K562 (cell line): ENCODE data around the gene DNMT1. TPM values are rescaled to one million over a fixed set of nuclear protein-coding genes. Genes with fewer than 3 reads are reported as not detected.

Source experiments
- ELK1 ChIP-seq: sonication (generic); formaldehyde crosslinking; IDR thresholded peaks from 2 replicates; pipeline ENCODE4 v1.8.1; 2022; ENCODE audit warnings: missing genetic modification reagents
- ERF ChIP-seq: fragments of 450-650 bp; formaldehyde crosslinking; IDR thresholded peaks from 2 replicates; pipeline ENCODE4 v1.4.0; 2020; ENCODE audit warnings: mild to moderate bottlenecking, mixed read lengths
- ESRRB ChIP-seq: fragments of 250-450 bp; sonication (Bioruptor Pico); IDR thresholded peaks from 2 replicates; pipeline ENCODE4 v1.5.0; 2020; ENCODE audit warnings: mild to moderate bottlenecking, moderate library complexity, borderline replicate concordance
- HCFC1 ChIP-seq: IDR thresholded peaks from 2 replicates; pipeline ENCODE4 v1.6.1; 2012; ENCODE audit warnings: low read depth, low read length, improper control_type of control experiment
- NFE2L1 ChIP-seq: fragments of 450-650 bp; IDR thresholded peaks from 2 replicates; pipeline ENCODE4 v1.6.1; 2016; ENCODE audit warnings: missing genetic modification characterization, low read depth, mild to moderate bottlenecking, missing compliant biosample characterization, moderate library complexity, borderline replicate concordance
- NKRF ChIP-seq: fragments of 450-650 bp; IDR thresholded peaks from 2 replicates; pipeline ENCODE4 v1.6.1; 2016; ENCODE audit warnings: borderline replicate concordance
- PML ChIP-seq: IDR thresholded peaks from 2 replicates; pipeline ENCODE4 v1.6.1; 2012; ENCODE audit warnings: low read length, inconsistent platforms
- REST ChIP-seq, 2 experiments: fragments of 450-650 bp; formaldehyde crosslinking in 1 of 2; IDR thresholded peaks; 2 replicates each; pipeline versions ENCODE4 v1.4.0 to v1.6.1; 2014 to 2020; ENCODE audit warnings: mild to moderate bottlenecking in 2 of 2, borderline replicate concordance in 1 of 2, low read depth in 1 of 2
- TARDBP ChIP-seq: fragments of 450-650 bp; IDR thresholded peaks from 2 replicates; pipeline ENCODE4 v1.6.1; 2016
- TBL1XR1 ChIP-seq, 2 experiments: IDR thresholded peaks; 2 replicates each; pipeline ENCODE4 v1.6.1; 2012; ENCODE audit warnings: improper control_type of control experiment in 2 of 2, low read length in 2 of 2, mild to moderate bottlenecking in 1 of 2
- ZC3H4 ChIP-seq: sonication (generic); formaldehyde crosslinking; IDR thresholded peaks from 2 replicates; pipeline ENCODE4 v1.9.0; 2021; ENCODE audit warnings: missing genetic modification reagents, borderline replicate concordance
- ZNF124 ChIP-seq: sonication (generic); formaldehyde crosslinking; IDR thresholded peaks from 2 replicates; pipeline ENCODE4 v1.8.1; 2022; ENCODE audit warnings: missing genetic modification reagents
- ZNF395 ChIP-seq: fragments of 200-800 bp; sonication (Bioruptor generic); IDR thresholded peaks from 2 replicates; pipeline ENCODE4 v1.6.1; 2017; ENCODE audit warnings: missing genetic modification characterization, missing compliant biosample characterization
- ZNF41 ChIP-seq: fragments of 250-450 bp; sonication (Bioruptor Pico); conservative IDR thresholded peaks from 2 replicates; pipeline ENCODE4 v1.4.0; 2020; ENCODE audit warnings: mild to moderate bottlenecking
- ZNF707 ChIP-seq: fragments of 250-450 bp; sonication (Bioruptor Pico); conservative IDR thresholded peaks from 2 replicates; pipeline ENCODE4 v1.8.0; 2022; ENCODE audit warnings: inconsistent platforms, mild to moderate bottlenecking, moderate library complexity
- polyA plus RNA-seq, 8 experiments: library from polyadenylated mRNA; depleted of rRNA in 4 of 8; stranded (reverse) in 5 of 8; unstranded in 3 of 8; fragments of >200 nt; fragmentation: Nextera tagmentation in 2 of 8; fragmentation: Illumina TruSeq in 1 of 8; extraction: Ambion mirVana in 2 of 8; extraction: Trizol in 1 of 8; gene quantifications; 2 replicates each; pipeline versions ENCODE4 v1.2.1 to v1.2.3, GENCODE V29; 2011 to 2014; ENCODE audit warnings: inconsistent platforms in 1 of 8, missing spikeins in 1 of 8
- total RNA-seq, 7 experiments: library from RNA; depleted of rRNA in 6 of 7; stranded (reverse); fragments of >200 nt in 6 of 7; fragmentation: Illumina TruSeq in 2 of 7; extraction: Trizol in 2 of 7; gene quantifications; 2 replicates each; pipeline versions ENCODE4 v1.2.1 to v1.2.3, GENCODE V29; 2011 to 2021; ENCODE audit warnings: low replicate concordance in 1 of 7

Gene DNMT1
- total and polyA plus RNA-seq, 9 of the 15 experiments (the other 6 are each of a cell fraction or from before 2014, with no cell fraction given), result 80.1 to 271 (median 121) TPM

GRCh38 chr19:10194500-10195198, at the start of gene DNMT1 (continued):
- no peak for TF ChIP-seq NFE2L1 (tag)
- TF ChIP-seq TARDBP, result 0 out of 2 replicates have a peak, but pooled peaks have one; percentile 32
- TF ChIP-seq PML, result peak; percentile 89
- TF ChIP-seq NKRF, result no peak; the same call in 1 of the 2 replicates
- TF ChIP-seq HCFC1, result peak; percentile 60
- peak; percentile 85; the same call in 1 of the 2 replicates for TF ChIP-seq ZNF395
- TF ChIP-seq TBL1XR1 (IDR thresholded peaks at IDR 0.05; ENCODE audit: low read length in 2 of 2), result peak in 1 of 2 experiments; percentile 43; a peak in 2 of 4 replicates
- TF ChIP-seq ELK1 (CRISPR knock-in tag), result no peak
- TF ChIP-seq REST (IDR thresholded peaks at IDR 0.05; ENCODE audit: borderline replicate concordance), result peak; percentile 68
- TF ChIP-seq REST (CRISPR knock-in tag; IDR thresholded peaks at IDR 0.05; ENCODE audit: low read depth), result no peak
- TF ChIP-seq ZNF124, result no peak
- TF ChIP-seq ZNF707 (CRISPR knock-in tag), result no peak
- TF ChIP-seq ESRRB (CRISPR knock-in tag), result no peak
- no peak for TF ChIP-seq ZC3H4
- TF ChIP-seq ERF (CRISPR knock-in tag), result peak; percentile 39; the same call in 1 of the 2 replicates
- TF ChIP-seq ZNF41, result no peak
